ENCODE measurements around the gene KDM4C.

DNA sequence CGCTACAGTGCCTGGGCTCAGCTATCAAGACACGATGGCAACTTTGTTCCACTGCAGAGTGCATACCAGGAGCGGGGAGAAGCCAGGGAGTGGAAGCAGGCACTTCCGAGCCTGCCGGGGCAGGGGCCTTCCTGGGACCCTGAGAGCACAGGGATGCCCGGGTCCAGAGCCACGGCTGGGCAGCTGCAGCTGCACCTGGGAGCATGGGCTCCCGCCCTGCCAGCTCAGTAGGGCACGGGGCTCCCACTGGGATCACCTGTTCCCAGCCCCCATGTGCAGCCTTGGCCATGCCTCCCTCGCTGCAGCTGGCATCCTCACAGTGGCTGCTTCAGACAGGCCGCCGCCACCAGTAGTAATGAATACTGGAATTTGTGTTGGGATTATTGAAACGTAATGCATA, 391.5 kb downstream of the KDM4C start:
- no peak for TF ChIP-seq EZH2 (IDR thresholded peaks at IDR 0.05; ENCODE audit: low read length, missing control alignments)
- TF ChIP-seq, protein P1, sequence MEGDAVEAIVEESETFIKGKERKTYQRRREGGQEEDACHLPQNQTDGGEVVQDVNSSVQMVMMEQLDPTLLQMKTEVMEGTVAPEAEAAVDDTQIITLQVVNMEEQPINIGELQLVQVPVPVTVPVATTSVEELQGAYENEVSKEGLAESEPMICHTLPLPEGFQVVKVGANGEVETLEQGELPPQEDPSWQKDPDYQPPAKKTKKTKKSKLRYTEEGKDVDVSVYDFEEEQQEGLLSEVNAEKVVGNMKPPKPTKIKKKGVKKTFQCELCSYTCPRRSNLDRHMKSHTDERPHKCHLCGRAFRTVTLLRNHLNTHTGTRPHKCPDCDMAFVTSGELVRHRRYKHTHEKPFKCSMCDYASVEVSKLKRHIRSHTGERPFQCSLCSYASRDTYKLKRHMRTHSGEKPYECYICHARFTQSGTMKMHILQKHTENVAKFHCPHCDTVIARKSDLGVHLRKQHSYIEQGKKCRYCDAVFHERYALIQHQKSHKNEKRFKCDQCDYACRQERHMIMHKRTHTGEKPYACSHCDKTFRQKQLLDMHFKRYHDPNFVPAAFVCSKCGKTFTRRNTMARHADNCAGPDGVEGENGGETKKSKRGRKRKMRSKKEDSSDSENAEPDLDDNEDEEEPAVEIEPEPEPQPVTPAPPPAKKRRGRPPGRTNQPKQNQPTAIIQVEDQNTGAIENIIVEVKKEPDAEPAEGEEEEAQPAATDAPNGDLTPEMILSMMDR (conservative IDR thresholded peaks at IDR 0.05 in 1 of 2, IDR thresholded peaks at IDR 0.05 in 1 of 2; ENCODE audit: low read depth in 1 of 2, low read length in 2 of 2), result no peak
